SK-N-SH (cell line): ENCODE measurements around the gene B3GALNT2. TPM values are rescaled to one million over a fixed set of nuclear protein-coding genes. Genes with fewer than 3 reads are reported as not detected.

Experiments used
- CTCF ChIA-PET: fragments of 300-600, 350-600 bp; formaldehyde crosslinking; extraction: SDS; loops from one replicate; lab custom pipeline; 2021; lab: Yijun Ruan, JAX
- POLR2A ChIA-PET: fragments of 350-600 bp; sonication (Branson Sonifier 250); formaldehyde crosslinking; extraction: SDS; loops from one replicate; lab custom pipeline; 2020; ENCODE audit warnings: antibody characterized with exemption, inconsistent platforms; lab: Yijun Ruan, JAX
- DNase-seq: peaks from one replicate; pipeline ENCODE4 v3.0.0; 2012
- H2AFZ ChIP-seq: fragments of 200-600 bp; sonication (generic); 2 replicates; pipeline ENCODE4 v1.8.1; 2016; ENCODE audit warnings: antibody characterized with exemption, mild to moderate bottlenecking, low read depth
- H3F3A ChIP-seq: fragments of 200-600 bp; sonication (generic); replicated peaks from 2 replicates; pipeline ENCODE3; 2016; ENCODE audit warnings: antibody characterized with exemption, mild to moderate bottlenecking; ENCODE audit not compliant: insufficient read depth
- H3K27ac ChIP-seq, 2 experiments: fragments of 200-500 bp in 1 of 2; fragments of 200-600 bp in 1 of 2; sonication (Bioruptor generic) in 1 of 2; sonication (generic), shearing (Covaris generic) in 1 of 2; 2 replicates each; pipeline versions ENCODE4 v1.5.1 to v1.6.1; 2014 to 2016; ENCODE audit warnings: low read depth in 2 of 2, inconsistent platforms in 1 of 2, low read length in 1 of 2, mild to moderate bottlenecking in 1 of 2, mixed read lengths in 1 of 2
- H3K27me3 ChIP-seq: fragments of 200-600 bp; sonication (generic), shearing (Covaris generic); 2 replicates; pipeline ENCODE4 v1.6.1; 2016; ENCODE audit warnings: mixed run types; ENCODE audit not compliant: insufficient read depth
- H3K36me3 ChIP-seq, 2 experiments: fragments of 200-500 bp in 1 of 2; fragments of 200-600 bp in 1 of 2; sonication (Bioruptor generic) in 1 of 2; sonication (generic) in 1 of 2; replicated peaks in 1 of 2; 2 replicates each; pipeline versions ENCODE3 to v1.5.1; 2014 to 2016; ENCODE audit warnings: low read length in 1 of 2, mild to moderate bottlenecking in 1 of 2; ENCODE audit not compliant: insufficient read depth in 2 of 2, control insufficient read depth in 1 of 2
- H3K4me1 ChIP-seq, 2 experiments: fragments of 200-500 bp in 1 of 2; fragments of 200-600 bp in 1 of 2; sonication (Bioruptor generic) in 1 of 2; sonication (generic), shearing (Covaris generic) in 1 of 2; 2 replicates each; pipeline versions ENCODE4 v1.5.1 to v1.6.1; 2014 to 2016; ENCODE audit warnings: low read depth in 1 of 2, low read length in 1 of 2, mixed run types in 1 of 2; ENCODE audit not compliant: insufficient read depth in 2 of 2, control insufficient read depth in 1 of 2
- H3K4me2 ChIP-seq: fragments of 200-600 bp; sonication (generic), shearing (Covaris generic); 2 replicates; pipeline ENCODE4 v1.6.1; 2017; ENCODE audit warnings: mixed run types
- H3K4me3 ChIP-seq, 2 experiments: fragments of 200-500 bp in 1 of 2; fragments of 200-600 bp in 1 of 2; sonication (Bioruptor generic) in 1 of 2; sonication (generic), shearing (Covaris generic) in 1 of 2; 2 replicates each; pipeline versions ENCODE4 v1.5.1 to v1.8.1; 2014 to 2016; ENCODE audit warnings: low read depth in 2 of 2, inconsistent platforms in 1 of 2, low read length in 1 of 2, mild to moderate bottlenecking in 1 of 2, mixed read lengths in 1 of 2, moderate library complexity in 1 of 2
- H3K79me2 ChIP-seq: fragments of 200-600 bp; sonication (generic); 2 replicates; pipeline ENCODE4 v1.8.1; 2017; ENCODE audit warnings: mild to moderate bottlenecking; ENCODE audit not compliant: insufficient read depth
- H3K9ac ChIP-seq: fragments of 200-600 bp; sonication (generic); 2 replicates; pipeline ENCODE4 v1.6.1; 2017; ENCODE audit warnings: mixed run types
- H3K9me2 ChIP-seq: fragments of 200-600 bp; sonication (generic); 2 replicates; pipeline ENCODE4 v1.6.1; 2017; ENCODE audit warnings: mixed run types
- H3K9me3 ChIP-seq: fragments of 200-600 bp; sonication (generic); 2 replicates; pipeline ENCODE4 v1.6.1; 2017; ENCODE audit warnings: mixed run types, mild to moderate bottlenecking, moderate library complexity
- H4K20me1 ChIP-seq: fragments of 200-600 bp; sonication (generic); 2 replicates; pipeline ENCODE4 v1.6.1; 2017; ENCODE audit warnings: mild to moderate bottlenecking, mixed run types; ENCODE audit not compliant: insufficient read depth
- CHD2 ChIP-seq: fragments of 150-350 bp; IDR thresholded peaks from 2 replicates; pipeline ENCODE4 v1.6.1; 2018; ENCODE audit warnings: low read length; ENCODE audit not compliant: partially characterized antibody
- CTCF ChIP-seq: fragments of 200-600 bp; sonication (generic); IDR thresholded peaks from 2 replicates; pipeline ENCODE4 v1.6.1; 2017; ENCODE audit warnings: antibody characterized with exemption, mild to moderate bottlenecking, moderate library complexity
- ELF1 ChIP-seq: IDR thresholded peaks from 2 replicates; pipeline ENCODE4 v1.4.0; 2012
- EP300 ChIP-seq, 2 experiments: IDR thresholded peaks; 2 replicates each; pipeline versions ENCODE4 v1.4.0 to v1.6.1; 2012; ENCODE audit warnings: borderline replicate concordance in 1 of 2, low read depth in 1 of 2, low read length in 1 of 2
- EZH2phosphoT487 ChIP-seq: fragments of 200-600 bp; sonication (generic); IDR thresholded peaks from 2 replicates; pipeline ENCODE4 v1.6.1; 2017; ENCODE audit warnings: low read depth, mixed run types, mild to moderate bottlenecking, antibody characterized with exemption, moderate library complexity, borderline replicate concordance
- FOSL2 ChIP-seq: IDR thresholded peaks from 2 replicates; pipeline ENCODE4 v1.4.0; 2012; ENCODE audit warnings: low read depth, mild to moderate bottlenecking, moderate library complexity, borderline replicate concordance
- FOXM1 ChIP-seq: IDR thresholded peaks from 2 replicates; pipeline ENCODE4 v1.4.0; 2012; ENCODE audit warnings: low read depth, mild to moderate bottlenecking
- GABPA ChIP-seq: IDR thresholded peaks from 2 replicates; pipeline ENCODE4 v1.4.0; 2012; ENCODE audit warnings: low read depth, mild to moderate bottlenecking
- GATA2 ChIP-seq: sonication (generic); formaldehyde crosslinking; IDR thresholded peaks from 2 replicates; pipeline ENCODE4 v1.5.0; 2020; ENCODE audit warnings: mild to moderate bottlenecking, missing genetic modification reagents
- JUND ChIP-seq: IDR thresholded peaks from 2 replicates; pipeline ENCODE4 v1.4.0; 2012
- MAX ChIP-seq: IDR thresholded peaks from 2 replicates; pipeline ENCODE4 v1.4.0; 2012; ENCODE audit warnings: low read depth
- NFIC ChIP-seq: IDR thresholded peaks from 2 replicates; pipeline ENCODE4 v1.4.0; 2012; ENCODE audit warnings: borderline replicate concordance
- NRF1 ChIP-seq: IDR thresholded peaks from 2 replicates; pipeline ENCODE4 v1.6.1; 2012; ENCODE audit warnings: low read depth, mild to moderate bottlenecking, low read length
- POLR2AphosphoS5 ChIP-seq: IDR thresholded peaks from 2 replicates; pipeline ENCODE4 v1.6.1; 2012; ENCODE audit warnings: low read depth, low read length
- RAD21 ChIP-seq: IDR thresholded peaks from 2 replicates; pipeline ENCODE4 v1.6.1; 2012; ENCODE audit warnings: mild to moderate bottlenecking, low read length
- RCOR1 ChIP-seq: fragments of 150-350 bp; IDR thresholded peaks from 2 replicates; pipeline ENCODE4 v1.6.1; 2017; ENCODE audit warnings: antibody characterized with exemption, low read length
- SIN3A ChIP-seq: IDR thresholded peaks from 2 replicates; pipeline ENCODE4 v1.6.1; 2012; ENCODE audit warnings: low read depth, mild to moderate bottlenecking, low read length, moderate library complexity, borderline replicate concordance
- SMC3 ChIP-seq: IDR thresholded peaks from 2 replicates; pipeline ENCODE4 v1.6.1; 2012; ENCODE audit warnings: low read depth, low read length, improper control_type of control experiment
- TCF12 ChIP-seq: IDR thresholded peaks from 2 replicates; pipeline ENCODE4 v1.4.0; 2012
- USF2 ChIP-seq: fragments of 150-350 bp; IDR thresholded peaks from 2 replicates; pipeline ENCODE4 v1.6.1; 2017; ENCODE audit warnings: antibody characterized with exemption, low read length, low read depth, borderline replicate concordance
- YY1 ChIP-seq: IDR thresholded peaks from 2 replicates; pipeline ENCODE4 v1.4.0; 2012; ENCODE audit warnings: low read depth, mild to moderate bottlenecking
- WGBS: methylation state at CpG from one replicate; pipeline ENCODE4 v1.1.6; 2017; ENCODE audit warnings: low lambda C conversion rate; 5-methylcytosine and 5-hydroxymethylcytosine counted together
- polyA plus RNA-seq, 3 experiments: library from polyadenylated mRNA; depleted of rRNA; stranded (reverse); fragments of >200 nt; gene quantifications; 2 replicates each; pipeline ENCODE4 v1.2.3, GENCODE V29; 2012
- TF ChIP-seq, protein P1 (sequence below): IDR thresholded peaks from 2 replicates; pipeline ENCODE4 v1.4.0; 2012; ENCODE audit warnings: low read depth, borderline replicate concordance
- TF ChIP-seq, protein P2 (sequence below): IDR thresholded peaks from 2 replicates; pipeline ENCODE4; 2012
- TF ChIP-seq, protein P3 (sequence below): IDR thresholded peaks from 2 replicates; pipeline ENCODE4 v1.6.1; 2012; ENCODE audit warnings: mild to moderate bottlenecking, low read depth, low read length, moderate library complexity

The B3GALNT2 gene
- polyA plus RNA-seq, 1 of the 3 experiments (the other 2 are of a cell fraction): 15.5 TPM

DNA sequence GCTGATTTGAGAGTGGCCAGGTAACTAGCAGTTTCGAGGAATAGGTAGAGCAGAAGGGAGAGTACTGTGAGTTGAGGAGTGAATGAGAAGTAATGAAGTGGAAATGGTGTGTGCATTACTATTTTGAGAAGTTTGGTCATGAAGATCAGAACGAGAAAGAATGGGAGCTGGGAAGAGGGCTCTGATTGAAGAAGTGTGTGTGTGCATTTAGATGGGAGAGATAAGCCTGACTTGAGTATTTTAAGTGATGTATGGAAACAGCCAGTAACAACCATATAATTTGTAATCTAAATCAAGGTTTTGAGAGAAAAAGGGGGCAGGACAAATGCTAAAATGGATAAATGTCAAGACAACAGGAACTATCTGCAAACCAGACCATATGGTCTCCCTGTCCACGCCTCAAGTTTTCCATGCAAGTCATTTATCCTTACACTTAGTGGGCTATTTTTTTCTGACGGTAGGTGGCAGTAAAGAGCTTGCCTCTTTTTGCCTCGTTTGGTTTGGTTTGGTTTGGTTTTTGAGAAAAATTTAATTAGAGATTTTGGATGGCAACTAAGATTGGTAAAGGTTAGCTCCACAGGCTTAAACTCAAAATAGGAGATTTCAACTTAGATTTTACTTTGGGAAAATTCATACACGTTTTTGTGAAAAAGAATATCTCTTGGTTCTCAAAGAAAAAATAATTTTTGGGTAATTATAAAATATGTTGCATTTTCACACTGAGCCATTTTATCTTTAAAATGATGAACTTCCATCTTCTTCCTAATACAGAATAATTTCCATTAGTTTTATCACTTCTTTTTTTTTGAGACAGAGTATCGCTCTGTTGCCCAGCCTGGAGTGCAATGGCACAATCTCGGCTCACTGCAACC lies 9.5 kb upstream of the B3GALNT2 start:
- no peak overlapping the region for H2AFZ ChIP-seq
- DNase-seq: peak; percentile 55
- H3K27ac ChIP-seq: no peak overlapping the region
- no peaks in the 10 kb centered on the region for H4K20me1 ChIP-seq
- ChIA-PET CTCF (interaction anchor here (0.6 to 6.1 kb wide), 36 partner anchors 9 to 889 kb away, joined by 3 to 65 read pairs (median 4); partner anchors contain the start of gene B3GALNT2), POLR2A (no interaction called here)
- H3K27me3 ChIP-seq: no peaks in the 10 kb centered on the region
- H3K36me3 ChIP-seq: no peaks in the 10 kb centered on the region
- H3K9me3 ChIP-seq: no peaks in the 10 kb centered on the region
- no peak overlapping the region for H3K4me2 ChIP-seq
- no peaks in the 10 kb centered on the region for H3K4me1 ChIP-seq
- no peak overlapping the region for H3K9ac ChIP-seq
- H3F3A ChIP-seq: no peaks in the 10 kb centered on the region
- no peaks in the 10 kb centered on the region for H3K79me2 ChIP-seq
- 39% methylated on average over 8 of the region's 8 CpGs for WGBS
- peak overlapping the region in 1 of 2 experiments; percentile 28; a peak in 1 of 4 replicates for H3K4me3 ChIP-seq
- no peaks in the 10 kb centered on the region for H3K9me2 ChIP-seq
- no peak for TF ChIP-seq USF2
- TF ChIP-seq YY1: no peak
- no peak for TF ChIP-seq JUND
- no peak for TF ChIP-seq SIN3A
- TF ChIP-seq, protein P1, sequence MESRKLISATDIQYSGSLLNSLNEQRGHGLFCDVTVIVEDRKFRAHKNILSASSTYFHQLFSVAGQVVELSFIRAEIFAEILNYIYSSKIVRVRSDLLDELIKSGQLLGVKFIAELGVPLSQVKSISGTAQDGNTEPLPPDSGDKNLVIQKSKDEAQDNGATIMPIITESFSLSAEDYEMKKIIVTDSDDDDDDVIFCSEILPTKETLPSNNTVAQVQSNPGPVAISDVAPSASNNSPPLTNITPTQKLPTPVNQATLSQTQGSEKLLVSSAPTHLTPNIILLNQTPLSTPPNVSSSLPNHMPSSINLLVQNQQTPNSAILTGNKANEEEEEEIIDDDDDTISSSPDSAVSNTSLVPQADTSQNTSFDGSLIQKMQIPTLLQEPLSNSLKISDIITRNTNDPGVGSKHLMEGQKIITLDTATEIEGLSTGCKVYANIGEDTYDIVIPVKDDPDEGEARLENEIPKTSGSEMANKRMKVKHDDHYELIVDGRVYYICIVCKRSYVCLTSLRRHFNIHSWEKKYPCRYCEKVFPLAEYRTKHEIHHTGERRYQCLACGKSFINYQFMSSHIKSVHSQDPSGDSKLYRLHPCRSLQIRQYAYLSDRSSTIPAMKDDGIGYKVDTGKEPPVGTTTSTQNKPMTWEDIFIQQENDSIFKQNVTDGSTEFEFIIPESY: no peak
- TF ChIP-seq MAX: 0 out of 2 replicates have a peak, but pooled peaks have one; percentile 21
- peak; percentile 86 for TF ChIP-seq SMC3
- TF ChIP-seq CHD2: peak; percentile 42
- TF ChIP-seq, protein P2, sequence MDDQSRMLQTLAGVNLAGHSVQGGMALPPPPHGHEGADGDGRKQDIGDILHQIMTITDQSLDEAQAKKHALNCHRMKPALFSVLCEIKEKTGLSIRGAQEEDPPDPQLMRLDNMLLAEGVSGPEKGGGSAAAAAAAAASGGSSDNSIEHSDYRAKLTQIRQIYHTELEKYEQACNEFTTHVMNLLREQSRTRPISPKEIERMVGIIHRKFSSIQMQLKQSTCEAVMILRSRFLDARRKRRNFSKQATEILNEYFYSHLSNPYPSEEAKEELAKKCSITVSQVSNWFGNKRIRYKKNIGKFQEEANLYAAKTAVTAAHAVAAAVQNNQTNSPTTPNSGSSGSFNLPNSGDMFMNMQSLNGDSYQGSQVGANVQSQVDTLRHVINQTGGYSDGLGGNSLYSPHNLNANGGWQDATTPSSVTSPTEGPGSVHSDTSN: no peak
- TF ChIP-seq EP300 (IDR thresholded peaks at IDR 0.05; ENCODE audit: borderline replicate concordance in 1 of 2, low read depth in 1 of 2, low read length in 1 of 2): no peak; a peak in 1 of 4 replicates
- TF ChIP-seq ELF1: no peak
- TF ChIP-seq TCF12: no peak
- TF ChIP-seq POLR2AphosphoS5: no peak
- TF ChIP-seq RAD21: peak; percentile 92
- no peak for TF ChIP-seq NFIC
- peak; percentile 44; the same call in 1 of the 2 replicates for TF ChIP-seq RCOR1
- TF ChIP-seq GABPA: no peak
- TF ChIP-seq CTCF: peak; percentile 96
- TF ChIP-seq, protein P3, sequence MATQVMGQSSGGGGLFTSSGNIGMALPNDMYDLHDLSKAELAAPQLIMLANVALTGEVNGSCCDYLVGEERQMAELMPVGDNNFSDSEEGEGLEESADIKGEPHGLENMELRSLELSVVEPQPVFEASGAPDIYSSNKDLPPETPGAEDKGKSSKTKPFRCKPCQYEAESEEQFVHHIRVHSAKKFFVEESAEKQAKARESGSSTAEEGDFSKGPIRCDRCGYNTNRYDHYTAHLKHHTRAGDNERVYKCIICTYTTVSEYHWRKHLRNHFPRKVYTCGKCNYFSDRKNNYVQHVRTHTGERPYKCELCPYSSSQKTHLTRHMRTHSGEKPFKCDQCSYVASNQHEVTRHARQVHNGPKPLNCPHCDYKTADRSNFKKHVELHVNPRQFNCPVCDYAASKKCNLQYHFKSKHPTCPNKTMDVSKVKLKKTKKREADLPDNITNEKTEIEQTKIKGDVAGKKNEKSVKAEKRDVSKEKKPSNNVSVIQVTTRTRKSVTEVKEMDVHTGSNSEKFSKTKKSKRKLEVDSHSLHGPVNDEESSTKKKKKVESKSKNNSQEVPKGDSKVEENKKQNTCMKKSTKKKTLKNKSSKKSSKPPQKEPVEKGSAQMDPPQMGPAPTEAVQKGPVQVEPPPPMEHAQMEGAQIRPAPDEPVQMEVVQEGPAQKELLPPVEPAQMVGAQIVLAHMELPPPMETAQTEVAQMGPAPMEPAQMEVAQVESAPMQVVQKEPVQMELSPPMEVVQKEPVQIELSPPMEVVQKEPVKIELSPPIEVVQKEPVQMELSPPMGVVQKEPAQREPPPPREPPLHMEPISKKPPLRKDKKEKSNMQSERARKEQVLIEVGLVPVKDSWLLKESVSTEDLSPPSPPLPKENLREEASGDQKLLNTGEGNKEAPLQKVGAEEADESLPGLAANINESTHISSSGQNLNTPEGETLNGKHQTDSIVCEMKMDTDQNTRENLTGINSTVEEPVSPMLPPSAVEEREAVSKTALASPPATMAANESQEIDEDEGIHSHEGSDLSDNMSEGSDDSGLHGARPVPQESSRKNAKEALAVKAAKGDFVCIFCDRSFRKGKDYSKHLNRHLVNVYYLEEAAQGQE: no peak
- no peak for TF ChIP-seq FOSL2
- no peak for TF ChIP-seq FOXM1
- TF ChIP-seq EZH2phosphoT487: no peak
- TF ChIP-seq GATA2 (CRISPR knock-in tag): no peak
- no peak for TF ChIP-seq NRF1
